ENCODE data around the gene CDKAL1.

Gene CDKAL1

GRCh38 chr6:21274851-21275250 is 740.6 kb downstream of the CDKAL1 start:
- no peak overlapping the region for H3K27ac ChIP-seq (replicated peaks)
- no peaks in the 10 kb centered on the region for H3K27me3 ChIP-seq (ENCODE audit: insufficient read depth, poor library complexity, severe bottlenecking)
- no peak for TF ChIP-seq CTCF (IDR thresholded peaks at IDR 0.05; ENCODE audit: insufficient read depth, low read length)
- TF ChIP-seq SPI1 (IDR thresholded peaks at IDR 0.05; ENCODE audit: borderline replicate concordance, low read depth): no peak
- TF ChIP-seq REST (IDR thresholded peaks at IDR 0.05; ENCODE audit: insufficient replicate concordance, low read depth): no peak
- TF ChIP-seq POLR2AphosphoS5 (IDR thresholded peaks at IDR 0.05; ENCODE audit: low read depth): no peak
- no peak for TF ChIP-seq GABPA (IDR thresholded peaks at IDR 0.05; ENCODE audit: low read depth)
- no peak for DNase-seq (ENCODE audit: low read depth in 1 of 2, low spot score in 1 of 2)
- H3K4me3 ChIP-seq (replicated peaks; ENCODE audit: insufficient read depth, low read length): no peak overlapping the region

GRCh38 chr6:21277601-21278374 is 743.5 kb downstream of the CDKAL1 start:
- no peak for DNase-seq (ENCODE audit: low read depth in 1 of 2, low spot score in 1 of 2)

More at GRCh38 chr6:21277601-21278374, 743.5 kb downstream of the CDKAL1 start:
- H3K27me3 ChIP-seq (ENCODE audit: insufficient read depth, poor library complexity, severe bottlenecking): no peaks in the 10 kb centered on the region
- TF ChIP-seq GABPA (IDR thresholded peaks at IDR 0.05; ENCODE audit: low read depth): no peak
- no peak for TF ChIP-seq SPI1 (IDR thresholded peaks at IDR 0.05; ENCODE audit: borderline replicate concordance, low read depth)
- TF ChIP-seq REST (IDR thresholded peaks at IDR 0.05; ENCODE audit: insufficient replicate concordance, low read depth): no peak
- no peak for TF ChIP-seq CTCF (IDR thresholded peaks at IDR 0.05; ENCODE audit: insufficient read depth, low read length)
- TF ChIP-seq POLR2AphosphoS5 (IDR thresholded peaks at IDR 0.05; ENCODE audit: low read depth): no peak
- H3K27ac ChIP-seq (replicated peaks): no peak overlapping the region
- H3K4me3 ChIP-seq (replicated peaks; ENCODE audit: insufficient read depth, low read length): no peak overlapping the region
